ENCODE measurements around the gene ATXN2.

The ATXN2 gene

DNA sequence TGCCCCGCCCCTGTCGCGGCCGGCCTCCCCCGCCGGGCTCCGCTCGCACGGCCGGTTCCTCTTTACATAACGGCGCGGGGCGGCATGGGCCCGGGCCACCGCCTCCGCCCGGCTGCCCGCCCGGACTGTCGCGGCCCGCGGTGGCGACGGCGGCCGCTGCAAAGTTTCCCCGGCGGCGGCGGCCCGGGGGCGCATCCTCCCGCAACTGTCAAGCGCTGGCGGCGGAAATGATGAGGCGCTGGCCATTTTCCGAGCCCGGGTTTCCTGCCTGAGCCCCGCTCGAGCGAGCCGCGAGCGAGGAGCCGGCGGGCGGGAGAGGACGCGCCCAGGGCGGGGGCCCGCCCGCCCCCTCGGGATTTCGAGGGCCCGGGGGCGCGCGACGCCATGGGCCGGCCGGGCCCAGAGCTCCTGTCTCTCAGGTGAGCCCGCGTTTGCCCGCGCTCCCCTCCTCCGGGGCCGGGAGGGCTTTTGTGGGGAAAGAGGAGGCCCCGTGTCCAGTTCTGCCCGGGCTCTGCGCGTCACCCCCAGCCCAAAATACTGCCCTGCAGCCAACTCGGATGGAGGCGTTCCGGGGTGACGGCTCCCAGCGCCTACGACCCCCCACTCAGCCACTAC, 193.1 kb downstream of the ATXN2 start, which contains the start of gene SH2B3:
TSS of gene SH2B3 (plus strand) at position 65 of the 615 bp plus-strand sequence. CDS start 12,223 bp downstream, outside the sequence.
- ATAC-seq = peak; percentile 1
- no peak for TF ChIP-seq SNAI2 (CRISPR knock-in tag; IDR thresholded peaks at IDR 0.05)
- TF ChIP-seq, protein P1, sequence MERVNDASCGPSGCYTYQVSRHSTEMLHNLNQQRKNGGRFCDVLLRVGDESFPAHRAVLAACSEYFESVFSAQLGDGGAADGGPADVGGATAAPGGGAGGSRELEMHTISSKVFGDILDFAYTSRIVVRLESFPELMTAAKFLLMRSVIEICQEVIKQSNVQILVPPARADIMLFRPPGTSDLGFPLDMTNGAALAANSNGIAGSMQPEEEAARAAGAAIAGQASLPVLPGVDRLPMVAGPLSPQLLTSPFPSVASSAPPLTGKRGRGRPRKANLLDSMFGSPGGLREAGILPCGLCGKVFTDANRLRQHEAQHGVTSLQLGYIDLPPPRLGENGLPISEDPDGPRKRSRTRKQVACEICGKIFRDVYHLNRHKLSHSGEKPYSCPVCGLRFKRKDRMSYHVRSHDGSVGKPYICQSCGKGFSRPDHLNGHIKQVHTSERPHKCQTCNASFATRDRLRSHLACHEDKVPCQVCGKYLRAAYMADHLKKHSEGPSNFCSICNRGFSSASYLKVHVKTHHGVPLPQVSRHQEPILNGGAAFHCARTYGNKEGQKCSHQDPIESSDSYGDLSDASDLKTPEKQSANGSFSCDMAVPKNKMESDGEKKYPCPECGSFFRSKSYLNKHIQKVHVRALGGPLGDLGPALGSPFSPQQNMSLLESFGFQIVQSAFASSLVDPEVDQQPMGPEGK (CRISPR knock-in tag; IDR thresholded peaks at IDR 0.05; ENCODE audit: borderline replicate concordance) = no peak
- no peak for TF ChIP-seq RARB (CRISPR knock-in tag; IDR thresholded peaks at IDR 0.05)
- no peak for TF ChIP-seq CSDC2 (CRISPR knock-in tag; IDR thresholded peaks at IDR 0.05)
- no peak for TF ChIP-seq ZNF70 (CRISPR knock-in tag; IDR thresholded peaks at IDR 0.05)
- no peak for TF ChIP-seq ZFP30 (CRISPR knock-in tag; IDR thresholded peaks at IDR 0.05)
- TF ChIP-seq ISL1 (CRISPR knock-in tag; IDR thresholded peaks at IDR 0.05) = no peak
- no peak for TF ChIP-seq TCF4 (CRISPR knock-in tag; IDR thresholded peaks at IDR 0.05; ENCODE audit: borderline replicate concordance)
- TF ChIP-seq TOX (CRISPR knock-in tag; IDR thresholded peaks at IDR 0.05; ENCODE audit: borderline replicate concordance) = no peak
- no peak for TF ChIP-seq BACH2 (CRISPR knock-in tag; IDR thresholded peaks at IDR 0.05; ENCODE audit: borderline replicate concordance)
- TF ChIP-seq ZC3H10 (CRISPR knock-in tag; IDR thresholded peaks at IDR 0.05) = no peak
- TF ChIP-seq GLIS3 (CRISPR knock-in tag; IDR thresholded peaks at IDR 0.05) = no peak
- no peak for TF ChIP-seq ZFP3 (CRISPR knock-in tag; IDR thresholded peaks at IDR 0.05)
- TF ChIP-seq, protein P2, sequence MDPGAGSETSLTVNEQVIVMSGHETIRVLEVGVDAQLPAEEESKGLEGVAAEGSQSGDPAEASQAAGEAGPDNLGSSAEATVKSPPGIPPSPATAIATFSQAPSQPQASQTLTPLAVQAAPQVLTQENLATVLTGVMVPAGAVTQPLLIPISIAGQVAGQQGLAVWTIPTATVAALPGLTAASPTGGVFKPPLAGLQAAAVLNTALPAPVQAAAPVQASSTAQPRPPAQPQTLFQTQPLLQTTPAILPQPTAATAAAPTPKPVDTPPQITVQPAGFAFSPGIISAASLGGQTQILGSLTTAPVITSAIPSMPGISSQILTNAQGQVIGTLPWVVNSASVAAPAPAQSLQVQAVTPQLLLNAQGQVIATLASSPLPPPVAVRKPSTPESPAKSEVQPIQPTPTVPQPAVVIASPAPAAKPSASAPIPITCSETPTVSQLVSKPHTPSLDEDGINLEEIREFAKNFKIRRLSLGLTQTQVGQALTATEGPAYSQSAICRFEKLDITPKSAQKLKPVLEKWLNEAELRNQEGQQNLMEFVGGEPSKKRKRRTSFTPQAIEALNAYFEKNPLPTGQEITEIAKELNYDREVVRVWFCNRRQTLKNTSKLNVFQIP (CRISPR knock-in tag; IDR thresholded peaks at IDR 0.05; ENCODE audit: borderline replicate concordance, low read depth) = no peak
- no peak for TF ChIP-seq ZNF565 (CRISPR knock-in tag; conservative IDR thresholded peaks at IDR 0.05; ENCODE audit: low read depth)
- TF ChIP-seq ESRRG (CRISPR knock-in tag; IDR thresholded peaks at IDR 0.05) = no peak
- TF ChIP-seq ARNTL (CRISPR knock-in tag; IDR thresholded peaks at IDR 0.05; ENCODE audit: borderline replicate concordance, low read depth) = no peak
- TF ChIP-seq OSR1 (CRISPR knock-in tag; IDR thresholded peaks at IDR 0.05) = no peak
- no peak for TF ChIP-seq PPARA (CRISPR knock-in tag; IDR thresholded peaks at IDR 0.05; ENCODE audit: borderline replicate concordance)

DNA sequence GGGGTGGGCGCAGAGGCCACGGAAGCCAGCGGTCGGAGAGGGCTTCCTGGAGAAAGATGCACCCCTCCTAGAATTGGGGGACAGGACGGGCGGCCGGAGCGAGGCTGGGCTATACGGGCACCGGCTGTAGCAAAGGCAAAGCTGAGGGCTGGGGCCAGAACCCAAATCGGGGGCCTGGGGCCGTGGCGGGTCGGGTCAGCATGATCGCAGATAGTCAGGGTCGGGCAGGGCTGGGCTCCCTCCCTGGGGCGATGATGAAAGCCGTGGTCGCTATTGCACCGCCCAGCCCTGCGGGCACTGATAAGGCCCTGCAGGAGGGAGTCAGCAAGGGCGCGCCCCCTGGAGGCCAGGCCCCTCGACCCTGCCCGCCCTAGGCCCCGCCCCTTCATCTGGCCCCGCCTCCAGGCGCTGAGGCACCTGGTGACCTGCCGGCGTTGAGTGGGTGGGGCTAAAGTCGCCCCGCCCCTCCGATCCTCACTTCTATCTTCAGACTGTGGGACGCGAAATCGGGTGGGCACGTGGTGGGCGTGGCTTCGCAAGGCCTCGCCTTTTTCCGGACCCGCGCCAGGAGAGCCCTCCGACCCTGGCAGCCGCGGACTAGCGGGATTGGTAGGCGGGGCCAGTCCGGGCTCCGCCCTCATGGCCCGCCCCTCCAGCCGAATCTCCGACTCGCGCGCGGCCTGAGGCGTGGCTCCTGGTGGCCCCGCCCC, 193.8 kb downstream of the ATXN2 start:
- no peak for TF ChIP-seq CSDC2 (CRISPR knock-in tag; IDR thresholded peaks at IDR 0.05)
- TF ChIP-seq ZNF70 (CRISPR knock-in tag; IDR thresholded peaks at IDR 0.05) = no peak
- TF ChIP-seq, protein P3, sequence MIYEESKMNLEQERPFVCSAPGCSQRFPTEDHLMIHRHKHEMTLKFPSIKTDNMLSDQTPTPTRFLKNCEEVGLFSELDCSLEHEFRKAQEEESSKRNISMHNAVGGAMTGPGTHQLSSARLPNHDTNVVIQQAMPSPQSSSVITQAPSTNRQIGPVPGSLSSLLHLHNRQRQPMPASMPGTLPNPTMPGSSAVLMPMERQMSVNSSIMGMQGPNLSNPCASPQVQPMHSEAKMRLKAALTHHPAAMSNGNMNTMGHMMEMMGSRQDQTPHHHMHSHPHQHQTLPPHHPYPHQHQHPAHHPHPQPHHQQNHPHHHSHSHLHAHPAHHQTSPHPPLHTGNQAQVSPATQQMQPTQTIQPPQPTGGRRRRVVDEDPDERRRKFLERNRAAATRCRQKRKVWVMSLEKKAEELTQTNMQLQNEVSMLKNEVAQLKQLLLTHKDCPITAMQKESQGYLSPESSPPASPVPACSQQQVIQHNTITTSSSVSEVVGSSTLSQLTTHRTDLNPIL (CRISPR knock-in tag; IDR thresholded peaks at IDR 0.05; ENCODE audit: low read depth) = no peak
- no peak for TF ChIP-seq ZFP3 (CRISPR knock-in tag; IDR thresholded peaks at IDR 0.05)
- TF ChIP-seq, protein P4, sequence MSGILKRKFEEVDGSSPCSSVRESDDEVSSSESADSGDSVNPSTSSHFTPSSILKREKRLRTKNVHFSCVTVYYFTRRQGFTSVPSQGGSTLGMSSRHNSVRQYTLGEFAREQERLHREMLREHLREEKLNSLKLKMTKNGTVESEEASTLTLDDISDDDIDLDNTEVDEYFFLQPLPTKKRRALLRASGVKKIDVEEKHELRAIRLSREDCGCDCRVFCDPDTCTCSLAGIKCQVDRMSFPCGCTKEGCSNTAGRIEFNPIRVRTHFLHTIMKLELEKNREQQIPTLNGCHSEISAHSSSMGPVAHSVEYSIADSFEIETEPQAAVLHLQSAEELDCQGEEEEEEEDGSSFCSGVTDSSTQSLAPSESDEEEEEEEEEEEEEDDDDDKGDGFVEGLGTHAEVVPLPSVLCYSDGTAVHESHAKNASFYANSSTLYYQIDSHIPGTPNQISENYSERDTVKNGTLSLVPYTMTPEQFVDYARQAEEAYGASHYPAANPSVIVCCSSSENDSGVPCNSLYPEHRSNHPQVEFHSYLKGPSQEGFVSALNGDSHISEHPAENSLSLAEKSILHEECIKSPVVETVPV (CRISPR knock-in tag; IDR thresholded peaks at IDR 0.05) = no peak
- TF ChIP-seq ESRRG (CRISPR knock-in tag; IDR thresholded peaks at IDR 0.05) = no peak
- no peak for TF ChIP-seq OSR1 (CRISPR knock-in tag; IDR thresholded peaks at IDR 0.05)
- TF ChIP-seq PPARA (CRISPR knock-in tag; IDR thresholded peaks at IDR 0.05; ENCODE audit: borderline replicate concordance) = no peak
- TF ChIP-seq, protein P2 (CRISPR knock-in tag; IDR thresholded peaks at IDR 0.05; ENCODE audit: borderline replicate concordance, low read depth) = no peak
- peak; percentile 75 for ATAC-seq
